Right atrium auricular region (tissue), 2 donors: ENCODE data around the gene KRT1. TPM values are rescaled to one million over a fixed set of nuclear protein-coding genes. Genes with fewer than 3 reads are reported as not detected.

Experiments
- DNase-seq: peaks from one replicate; pipeline ENCODE4 v3.0.0-alpha.2; 2019; ENCODE audit warnings: low spot score
- H3K27ac ChIP-seq, 2 donors: fragments of 200-600 bp; sonication (generic); 1 replicate in 1 of 2; 2 replicates in 1 of 2; pipeline ENCODE4 v1.5.1; 2016 to 2019
- H3K27me3 ChIP-seq, 2 donors: fragments of 200-600 bp; sonication (generic); one replicate each; pipeline versions ENCODE4 v1.5.1 to v1.6.0; 2017 to 2019
- H3K36me3 ChIP-seq: fragments of 200-600 bp; sonication (generic); one replicate; pipeline ENCODE4 v1.5.1; 2016
- H3K4me1 ChIP-seq, 2 donors: fragments of 200-600 bp; sonication (generic); one replicate each; pipeline versions ENCODE4 v1.5.1 to v1.6.0; 2017 to 2019
- H3K4me3 ChIP-seq, 2 donors: fragments of 200-600 bp; sonication (generic); 1 replicate in 1 of 2; 2 replicates in 1 of 2; pipeline ENCODE4 v1.5.1; 2017 to 2019; ENCODE audit warnings: mild to moderate bottlenecking in 1 of 2, moderate library complexity in 1 of 2
- H3K9me3 ChIP-seq, 2 donors: fragments of 200-600 bp; sonication (generic); one replicate each; pipeline ENCODE4 v1.5.1; 2019
- total RNA-seq, 2 donors: library from RNA; depleted of rRNA; stranded (reverse); fragments of >200 nt; gene quantifications; one replicate each; pipeline ENCODE4 v1.1.0, GENCODE V29; 2016
- TF ChIP-seq, protein P1 (sequence below), 2 donors: fragments of 200-600 bp; sonication (generic); IDR thresholded peaks; one replicate each; pipeline ENCODE4 v1.5.1; 2019; ENCODE audit warnings: antibody characterized with exemption in 2 of 2

KRT1 gene
- total RNA-seq, 2 donors from 2014 or later: not detected

DNA sequence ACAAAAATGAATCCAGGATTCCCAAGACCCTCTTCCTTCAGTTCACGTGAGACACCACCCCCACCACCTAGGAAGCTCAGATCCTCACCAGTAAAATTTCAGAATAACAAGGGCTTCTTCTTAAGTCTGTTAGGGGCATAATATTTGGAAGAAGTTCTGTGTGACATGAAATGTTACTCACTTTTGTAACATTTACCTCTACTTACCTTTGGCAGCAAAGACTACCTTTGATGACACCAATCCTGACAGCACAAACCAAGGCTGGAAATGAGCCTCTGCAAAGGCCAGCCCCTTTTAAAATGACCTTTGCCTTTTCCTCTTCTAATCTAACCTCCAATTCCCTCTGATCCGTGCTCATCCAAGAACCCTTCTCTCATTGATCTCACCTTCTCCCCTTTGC is 42.5 kb upstream of the KRT1 start:
- Histone ChIP-seq H3K4me1 (no peaks in the 10 kb centered on the region), H3K36me3 (no peaks in the 10 kb centered on the region), H3K27me3 (no peaks in the 10 kb centered on the region), H3K9me3 (no peaks in the 10 kb centered on the region), H3K27ac (no peak overlapping the region), H3K4me3 (no peak overlapping the region)
- DNase-seq: no peak
- TF ChIP-seq, protein P1, sequence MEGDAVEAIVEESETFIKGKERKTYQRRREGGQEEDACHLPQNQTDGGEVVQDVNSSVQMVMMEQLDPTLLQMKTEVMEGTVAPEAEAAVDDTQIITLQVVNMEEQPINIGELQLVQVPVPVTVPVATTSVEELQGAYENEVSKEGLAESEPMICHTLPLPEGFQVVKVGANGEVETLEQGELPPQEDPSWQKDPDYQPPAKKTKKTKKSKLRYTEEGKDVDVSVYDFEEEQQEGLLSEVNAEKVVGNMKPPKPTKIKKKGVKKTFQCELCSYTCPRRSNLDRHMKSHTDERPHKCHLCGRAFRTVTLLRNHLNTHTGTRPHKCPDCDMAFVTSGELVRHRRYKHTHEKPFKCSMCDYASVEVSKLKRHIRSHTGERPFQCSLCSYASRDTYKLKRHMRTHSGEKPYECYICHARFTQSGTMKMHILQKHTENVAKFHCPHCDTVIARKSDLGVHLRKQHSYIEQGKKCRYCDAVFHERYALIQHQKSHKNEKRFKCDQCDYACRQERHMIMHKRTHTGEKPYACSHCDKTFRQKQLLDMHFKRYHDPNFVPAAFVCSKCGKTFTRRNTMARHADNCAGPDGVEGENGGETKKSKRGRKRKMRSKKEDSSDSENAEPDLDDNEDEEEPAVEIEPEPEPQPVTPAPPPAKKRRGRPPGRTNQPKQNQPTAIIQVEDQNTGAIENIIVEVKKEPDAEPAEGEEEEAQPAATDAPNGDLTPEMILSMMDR (IDR thresholded peaks at IDR 0.05): no peak

DNA sequence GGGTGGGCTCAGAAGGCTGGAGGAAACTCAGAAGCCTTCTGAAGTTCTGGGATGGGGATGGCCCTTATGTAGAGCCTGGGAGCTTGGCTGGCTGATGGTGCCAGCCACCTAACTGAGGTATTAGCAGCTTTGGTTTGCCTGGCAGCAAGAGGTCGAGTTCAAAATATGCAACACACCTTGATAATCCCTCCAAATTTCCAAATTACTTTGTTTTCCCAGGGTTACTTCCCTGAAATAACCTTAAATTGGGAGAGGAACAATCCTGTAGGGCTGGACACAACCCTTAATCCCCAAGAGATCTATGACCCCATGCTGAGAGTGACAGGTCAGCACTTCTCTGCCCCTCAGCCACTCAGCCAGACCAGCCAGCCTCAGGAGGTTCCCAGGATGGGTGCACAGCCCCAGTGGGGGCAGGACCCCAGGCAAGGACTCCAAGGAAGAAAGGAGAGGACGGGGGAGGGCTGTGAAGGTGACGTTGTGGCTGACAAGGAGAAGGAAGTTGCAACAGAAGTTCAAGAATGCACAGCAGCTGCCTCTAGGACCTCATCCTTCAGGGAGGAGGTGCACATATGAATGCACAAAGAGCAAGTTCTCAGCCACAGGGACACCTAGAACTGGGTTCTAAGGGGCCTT is 41.7 kb upstream of the KRT1 start:
- Histone ChIP-seq H3K9me3 (no peaks in the 10 kb centered on the region), H3K27me3 (no peaks in the 10 kb centered on the region), H3K27ac (no peak overlapping the region), H3K4me1 (no peaks in the 10 kb centered on the region), H3K4me3 (no peak overlapping the region), H3K36me3 (no peaks in the 10 kb centered on the region)
- TF ChIP-seq, protein P1 (IDR thresholded peaks at IDR 0.05): no peak
- no peak for DNase-seq

- no peak for DNase-seq
- H3K27ac ChIP-seq: no peak overlapping the region
- no peaks in the 10 kb centered on the region for H3K36me3 ChIP-seq
- no peaks in the 10 kb centered on the region for H3K27me3 ChIP-seq
- TF ChIP-seq, protein P1 (IDR thresholded peaks at IDR 0.05): no peak
- H3K9me3 ChIP-seq: no peaks in the 10 kb centered on the region
- no peak overlapping the region for H3K4me3 ChIP-seq
- H3K4me1 ChIP-seq: no peaks in the 10 kb centered on the region
Observed at GRCh38 chr12:52720365-52720886, 40.2 kb upstream of the KRT1 start.

- TF ChIP-seq, protein P1 (IDR thresholded peaks at IDR 0.05): no peak
- DNase-seq: no peak
- Histone ChIP-seq H3K4me1 (peaks cover 0 to 8% of the 10 kb centered on the region in 2 donors), H3K9me3 (no peaks in the 10 kb centered on the region), H3K36me3 (no peaks in the 10 kb centered on the region), H3K27me3 (peaks cover 4 to 7% of the 10 kb centered on the region in 2 donors), H3K27ac (no peak overlapping the region), H3K4me3 (no peak overlapping the region)
Observed at GRCh38 chr12:52716061-52716460, 35.9 kb upstream of the KRT1 start.

GRCh38 chr12:52715416-52715815 is 35.2 kb upstream of the KRT1 start:
- DNase-seq: no peak
- TF ChIP-seq, protein P1 (IDR thresholded peaks at IDR 0.05): no peak
- H3K9me3 ChIP-seq: no peaks in the 10 kb centered on the region
- H3K4me1 ChIP-seq: peaks cover 0 to 8% of the 10 kb centered on the region in 2 donors
- H3K27ac ChIP-seq: no peak overlapping the region
- no peaks in the 10 kb centered on the region for H3K36me3 ChIP-seq
- no peak overlapping the region for H3K4me3 ChIP-seq
- H3K27me3 ChIP-seq: peaks cover 4 to 7% of the 10 kb centered on the region in 2 donors

DNA sequence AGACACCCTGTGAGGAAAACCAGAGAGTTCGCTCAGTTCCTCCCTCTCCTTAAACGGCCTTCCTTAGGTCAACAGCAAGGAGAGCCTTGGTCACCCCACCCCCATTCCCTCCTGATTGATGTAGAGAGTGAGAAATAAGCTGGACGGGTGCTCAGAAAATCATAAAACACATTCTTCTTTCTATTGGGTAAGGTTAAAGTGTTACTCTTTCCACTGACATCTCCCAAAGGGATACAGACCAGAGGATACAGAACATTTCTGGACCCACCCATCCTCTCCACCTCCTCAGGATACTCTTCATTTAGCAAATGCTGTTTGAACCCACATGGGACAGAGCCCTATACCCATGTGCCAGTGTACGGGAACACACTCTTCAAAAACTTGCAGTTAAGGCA is 34.7 kb upstream of the KRT1 start:
- Histone ChIP-seq H3K9me3 (no peaks in the 10 kb centered on the region), H3K4me3 (no peak overlapping the region), H3K27me3 (peaks cover 4 to 7% of the 10 kb centered on the region in 2 donors), H3K4me1 (peaks cover 0 to 8% of the 10 kb centered on the region in 2 donors), H3K36me3 (no peaks in the 10 kb centered on the region), H3K27ac (no peak overlapping the region)
- no peak for DNase-seq
- TF ChIP-seq, protein P1 (IDR thresholded peaks at IDR 0.05): no peak
